K562 (cell line): ENCODE measurements around the gene BCAS1. TPM values are rescaled to one million over a fixed set of nuclear protein-coding genes. Genes with fewer than 3 reads are reported as not detected.

Source experiments
- ATAC-seq: fragments of 200-7000 bp; cut with Tn5 transposase; 3 replicates; pipeline ENCODE4 v1.9.1; 2020; ENCODE audit warnings: moderate library complexity
- BruUV-seq: library from RNA; stranded (reverse); fragments of 400-500 nt; replicated peaks from 2 replicates; lab custom pipeline; 2021; lab: Mats Ljungman, UMichigan
- CTCF ChIA-PET: fragments of 300-600 bp; formaldehyde crosslinking; extraction: SDS; loops from one replicate; lab custom pipeline; 2021; ENCODE audit warnings: low intra/inter-chr PET ratio; lab: Yijun Ruan, JAX
- POLR2A ChIA-PET: fragments of 300-600, 350-650 bp; sonication (Branson Sonifier 250); formaldehyde crosslinking; extraction: SDS; loops from one replicate; lab custom pipeline; 2021; ENCODE audit warnings: antibody characterized with exemption, inconsistent platforms; lab: Yijun Ruan, JAX
- DNase-seq, 4 experiments: peaks; one replicate each; pipeline versions ENCODE4 v3.0.0 to v3.0.0-alpha.2; 2011 to 2018; ENCODE audit warnings: low spot score in 3 of 4, mixed read lengths in 3 of 4; ENCODE audit errors: extremely low read depth in 1 of 4
- FAIRE-seq: peaks from 2 replicates; lab custom pipeline; 2011; peaks lifted over from hg19 to GRCh38; lab: Jason Lieb, UNC
- H2AFZ ChIP-seq: 2 replicates; pipeline ENCODE4 v1.6.0; 2011; ENCODE audit warnings: low read depth, low read length, control low read depth, inconsistent platforms
- H3K27ac ChIP-seq: fragments of 200-600 bp; 3 replicates; pipeline ENCODE4 v1.8.0; 2011; ENCODE audit warnings: low read depth, mild to moderate bottlenecking, control low read depth, inconsistent platforms, low read length, moderate library complexity, mixed read lengths; ENCODE audit errors: extremely low read depth
- H3K27me3 ChIP-seq, 2 experiments: fragments of 300-600 bp in 1 of 2; 2 replicates in 1 of 2; 3 replicates in 1 of 2; pipeline versions ENCODE4 v1.6.0 to v1.8.0; 2011; ENCODE audit warnings: inconsistent platforms in 2 of 2, low read length in 2 of 2, mild to moderate bottlenecking in 1 of 2, mixed read lengths in 1 of 2, moderate library complexity in 1 of 2; ENCODE audit not compliant: control insufficient read depth in 2 of 2, insufficient read depth in 2 of 2
- H3K36me3 ChIP-seq: fragments of 300-600 bp; 3 replicates; pipeline ENCODE4 v1.8.0; 2011; ENCODE audit warnings: mild to moderate bottlenecking, low read length, inconsistent platforms; ENCODE audit not compliant: control insufficient read depth, insufficient read depth
- H3K4me1 ChIP-seq, 2 experiments: fragments of 200-600 bp in 1 of 2; replicated peaks in 1 of 2; 2 replicates in 1 of 2; 3 replicates in 1 of 2; pipeline versions ENCODE4 v1.5.1 to v1.8.0; 2011; ENCODE audit warnings: inconsistent platforms in 2 of 2, low read length in 2 of 2, mild to moderate bottlenecking in 1 of 2, mixed read lengths in 1 of 2, moderate library complexity in 1 of 2; ENCODE audit not compliant: control insufficient read depth in 2 of 2, insufficient read depth in 2 of 2
- H3K4me2 ChIP-seq: 2 replicates; pipeline ENCODE4 v1.6.1; 2011; ENCODE audit warnings: low read length, control low read depth, inconsistent platforms, mixed read lengths; ENCODE audit not compliant: insufficient read depth
- H3K4me3 ChIP-seq: fragments of 200-600 bp; sonication (generic), shearing (Covaris generic); 2 replicates; pipeline ENCODE4 v1.5.1; 2016; ENCODE audit warnings: control low read depth, inconsistent platforms
- H3K79me2 ChIP-seq: fragments of 200-600 bp; 3 replicates; pipeline ENCODE4 v1.8.0; 2011; ENCODE audit warnings: low read length, inconsistent platforms; ENCODE audit not compliant: control insufficient read depth, insufficient read depth
- H3K9ac ChIP-seq, 2 experiments: 2 replicates each; pipeline versions ENCODE4 v1.6.0 to v1.6.1; 2011; ENCODE audit warnings: low read depth in 2 of 2, low read length in 2 of 2, control low read depth in 1 of 2, inconsistent platforms in 1 of 2, mild to moderate bottlenecking in 1 of 2, mixed read lengths in 1 of 2; ENCODE audit not compliant: insufficient read depth in 1 of 2
- H3K9me1 ChIP-seq: one replicate; pipeline ENCODE4 v1.6.0; 2011; ENCODE audit warnings: inconsistent platforms, mild to moderate bottlenecking, low read length, moderate library complexity; ENCODE audit not compliant: control insufficient read depth, insufficient read depth
- H3K9me3 ChIP-seq: replicated peaks from 2 replicates; pipeline ENCODE4 v1.5.1; 2011; ENCODE audit warnings: low read depth, low read length, inconsistent platforms; ENCODE audit not compliant: control insufficient read depth, insufficient read depth
- H4K20me1 ChIP-seq: replicated peaks from 2 replicates; pipeline ENCODE4 v1.6.1; 2011; ENCODE audit warnings: low read length, inconsistent platforms, mixed read lengths; ENCODE audit not compliant: control insufficient read depth, insufficient read depth
- CBFA2T2 ChIP-seq: fragments of 450-650 bp; conservative IDR thresholded peaks from 2 replicates; pipeline ENCODE4 v1.6.1; 2017; ENCODE audit warnings: mild to moderate bottlenecking
- CBFA2T3 ChIP-seq: fragments of 450-650 bp; IDR thresholded peaks from 2 replicates; pipeline ENCODE4 v1.6.1; 2017
- CCNT2 ChIP-seq: IDR thresholded peaks from 2 replicates; pipeline ENCODE4 v1.6.1; 2011; ENCODE audit warnings: borderline replicate concordance, low read depth, mild to moderate bottlenecking, moderate library complexity, mixed read lengths, low read length; ENCODE audit not compliant: insufficient read length; ENCODE audit errors: extremely low read depth
- E2F8 ChIP-seq: fragments of 450-650 bp; IDR thresholded peaks from 2 replicates; pipeline ENCODE4 v1.7.1; 2018; ENCODE audit warnings: mild to moderate bottlenecking, low read depth; ENCODE audit not compliant: partially characterized antibody
- EHMT2 ChIP-seq: fragments of 450-650 bp; IDR thresholded peaks from 2 replicates; pipeline ENCODE4 v1.6.1; 2018; ENCODE audit warnings: antibody characterized with exemption
- ELF1 ChIP-seq: fragments of 200-800 bp; sonication (Bioruptor generic); IDR thresholded peaks from 2 replicates; pipeline ENCODE4 v1.6.1; 2016; ENCODE audit warnings: missing genetic modification characterization, missing compliant biosample characterization
- NBN ChIP-seq: fragments of 450-650 bp; IDR thresholded peaks from 2 replicates; pipeline ENCODE4 v1.6.1; 2016; ENCODE audit warnings: low read depth, mild to moderate bottlenecking
- POLR3A ChIP-seq: IDR thresholded peaks from 2 replicates; pipeline ENCODE4 v1.6.1; 2011; ENCODE audit warnings: borderline replicate concordance, mild to moderate bottlenecking, moderate library complexity; ENCODE audit not compliant: insufficient read length, insufficient read depth; ENCODE audit errors: extremely low read depth
- RBM34 ChIP-seq: fragments of 200-400 bp; formaldehyde crosslinking; IDR thresholded peaks from 2 replicates; pipeline ENCODE4 v1.6.1; 2018; ENCODE audit warnings: low read length, borderline replicate concordance; ENCODE audit not compliant: insufficient read depth
- SMAD4 ChIP-seq: fragments of 250-450 bp; sonication (Bioruptor Pico); conservative IDR thresholded peaks from 2 replicates; pipeline ENCODE4 v1.8.0; 2021; ENCODE audit warnings: inconsistent platforms, mild to moderate bottlenecking, moderate library complexity
- SOX6 ChIP-seq: fragments of 450-650 bp; IDR thresholded peaks from 2 replicates; pipeline ENCODE4 v1.6.1; 2014; ENCODE audit warnings: mild to moderate bottlenecking
- SPI1 ChIP-seq: IDR thresholded peaks from 2 replicates; pipeline ENCODE4 v1.6.1; 2011; ENCODE audit warnings: low read depth, low read length, control low read depth, borderline replicate concordance
- SREBF2 ChIP-seq: sonication (generic); formaldehyde crosslinking; IDR thresholded peaks from 2 replicates; pipeline ENCODE4 v1.4.0; 2020; ENCODE audit warnings: mild to moderate bottlenecking, missing genetic modification reagents
- SRSF9 ChIP-seq: fragments of 200-400 bp; formaldehyde crosslinking; IDR thresholded peaks from 2 replicates; pipeline ENCODE4 v1.6.1; 2017; ENCODE audit warnings: low read depth, low read length, borderline replicate concordance
- TAL1 ChIP-seq: fragments of 450-650 bp; IDR thresholded peaks from 2 replicates; pipeline ENCODE4 v1.6.1; 2016; ENCODE audit warnings: mild to moderate bottlenecking
- TCF7L2 ChIP-seq: fragments of 150-350 bp; IDR thresholded peaks from 2 replicates; pipeline ENCODE4 v1.6.1; 2016; ENCODE audit warnings: low read depth, mild to moderate bottlenecking, low read length, moderate library complexity
- ZBTB5 ChIP-seq: fragments of 450-650 bp; IDR thresholded peaks from 2 replicates; pipeline ENCODE4 v1.6.1; 2017; ENCODE audit warnings: antibody characterized with exemption
- ZNF224 ChIP-seq: sonication (generic); formaldehyde crosslinking; IDR thresholded peaks from 2 replicates; pipeline ENCODE4 v1.8.0; 2022; ENCODE audit warnings: mild to moderate bottlenecking, missing genetic modification reagents
- in situ Hi-C: fragments of 300-500 bp; cut with MboI; formaldehyde crosslinking; loops from 4 replicates; pipeline ENCODE4 v1.15.0; 2018; ENCODE audit warnings: inconsistent platforms, mixed read lengths
- intact Hi-C: fragments of 100-400 bp; cut with micrococcal nuclease; formaldehyde crosslinking; loops from 2 replicates; pipeline ENCODE4 v1.14.2; 2022
- polyA plus RNA-seq, 8 experiments: library from polyadenylated mRNA; depleted of rRNA in 4 of 8; stranded (reverse) in 5 of 8; unstranded in 3 of 8; fragments of >200 nt; fragmentation: Nextera tagmentation in 2 of 8; fragmentation: Illumina TruSeq in 1 of 8; extraction: Ambion mirVana in 2 of 8; extraction: Trizol in 1 of 8; gene quantifications; 2 replicates each; pipeline versions ENCODE4 v1.2.1 to v1.2.3, GENCODE V29; 2011 to 2014; ENCODE audit warnings: inconsistent platforms in 1 of 8, missing spikeins in 1 of 8
- total RNA-seq, 7 experiments: library from RNA; depleted of rRNA in 6 of 7; stranded (reverse); fragments of >200 nt in 6 of 7; fragmentation: Illumina TruSeq in 2 of 7; extraction: Trizol in 2 of 7; gene quantifications; 2 replicates each; pipeline versions ENCODE4 v1.2.1 to v1.2.3, GENCODE V29; 2011 to 2021; ENCODE audit warnings: low replicate concordance in 1 of 7

BCAS1 gene
- total and polyA plus RNA-seq, 9 of the 15 experiments (the other 6 are each of a cell fraction or from before 2014, with no cell fraction given), result 0.18 to 2.3 (median 0.93) TPM

DNA sequence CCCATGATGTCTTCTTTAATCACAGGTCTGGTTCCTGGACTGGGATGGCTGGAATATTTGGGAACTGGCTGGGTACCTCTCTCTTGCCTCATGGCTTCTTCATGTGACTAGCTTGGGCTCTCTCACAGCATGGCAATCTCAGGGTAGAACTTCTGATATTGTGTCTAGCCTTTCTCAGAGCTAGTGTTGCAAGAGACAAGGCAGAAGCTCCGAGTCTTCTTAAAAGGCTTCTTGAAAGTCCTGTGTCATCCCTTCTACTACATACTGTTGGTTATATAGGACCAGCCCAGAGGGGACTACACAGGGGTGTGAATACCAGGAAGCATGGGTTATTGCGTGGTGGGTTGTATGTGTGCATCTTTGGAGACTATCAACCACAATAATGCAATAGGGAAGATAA is 23.3 kb downstream of the BCAS1 start (continued):
- no peak for TF ChIP-seq E2F8
- no peak for TF ChIP-seq SREBF2 (CRISPR knock-in tag)
- TF ChIP-seq SMAD4 (CRISPR knock-in tag), result 0 out of 2 replicates have a peak, but pooled peaks have one; percentile 15
- no peak for TF ChIP-seq ZNF224
- peak; percentile 28; the same call in 1 of the 2 replicates for TF ChIP-seq CBFA2T3
- 0 out of 2 replicates have a peak, but pooled peaks have one; percentile 9 for TF ChIP-seq TAL1
- TF ChIP-seq, all 486 proteins: peak for 10

DNA sequence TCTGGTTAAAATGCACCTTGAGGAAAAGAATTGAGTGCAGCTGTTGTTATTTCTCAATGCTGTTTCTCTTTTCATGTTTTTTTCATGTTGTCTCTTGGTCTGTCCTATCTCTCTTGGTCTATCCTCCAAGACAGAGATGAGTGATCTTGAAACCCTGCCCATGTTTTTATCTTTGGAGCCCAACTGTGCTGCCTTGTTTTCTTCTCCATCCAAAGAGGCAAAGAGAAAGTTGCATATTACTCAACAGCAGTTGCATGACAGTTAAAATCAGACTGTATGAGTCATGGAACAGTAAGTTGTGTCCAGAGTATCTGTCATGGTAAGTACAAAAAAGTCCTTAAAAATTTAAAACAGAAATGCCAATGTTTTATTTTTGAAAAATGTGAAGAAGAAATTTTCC is 26.2 kb downstream of the BCAS1 start:
- DNase-seq, result peak in 2 of 4 experiments; percentile 51 to 66
- Histone ChIP-seq H3K9me1 (no peaks in the 10 kb centered on the region), H4K20me1 (no peaks in the 10 kb centered on the region), H2AFZ (no peak overlapping the region), H3K9ac (no peak overlapping the region), H3K27me3 (no peaks in the 10 kb centered on the region), H3K27ac (peak overlapping the region; percentile 25; the same call in 1 of the 3 replicates), H3K36me3 (no peaks in the 10 kb centered on the region), H3K4me3 (no peak overlapping the region), H3K4me2 (peak overlapping the region; percentile 8; the same call in 1 of the 2 replicates), H3K9me3 (peaks cover 3% of the 10 kb centered on the region), H3K79me2 (no peaks in the 10 kb centered on the region), H3K4me1 (peaks cover 0 to 14% of the 10 kb centered on the region in 2 experiments; a peak in 2 of 5 replicates)
- ChIA-PET CTCF (interaction anchor here (0.6 kb wide), 1 partner anchor 86 kb away, joined by 3 read pairs; no protein-coding TSS in a partner anchor), POLR2A (no interaction called here)
- FAIRE-seq, result peak; percentile 92
- ATAC-seq, result peak; percentile 75
- BruUV-seq, result no TSS peak
- intact Hi-C loops, result no loop called here
- in situ Hi-C loops, result no loop called here
- TF ChIP-seq SPI1 (no peak), SRSF9 (no peak), ELF1 (tag) (no peak), POLR3A (no peak), NBN (peak; percentile 39; the same call in 1 of the 2 replicates), CBFA2T2 (peak; percentile 78), CCNT2 (peak; percentile 71), RBM34 (no peak), EHMT2 (peak; percentile 80), ZBTB5 (no peak), SOX6 (peak; percentile 68; the same call in 1 of the 2 replicates), TCF7L2 (no peak)
